Effector memory CD8-positive, alpha-beta T cell (primary cell): ENCODE data around the gene GLTP.
A peak's percentile ranks its signal among the peaks of the same experiment; 100 is the strongest.

Experiments
- ATAC-seq: fragments of 150-1000 bp; cut with Tn5 transposase; replicated peaks from 2 replicates; pipeline ENCODE4 v1.10.0; 2021; ENCODE audit warnings: mild to moderate bottlenecking, moderate library complexity
- DNase-seq, 3 experiments: peaks; one replicate each; pipeline ENCODE4 v3.0.0; 2021
- H3K27ac Mint-ChIP-seq, 2 donors: one replicate each; pipeline ENCODE4 v1.8.0; 2022; ENCODE audit warnings: mild to moderate bottlenecking in 2 of 2, mixed read lengths in 2 of 2, moderate library complexity in 2 of 2
- H3K27me3 Mint-ChIP-seq, 2 donors: one replicate each; pipeline ENCODE4 v1.8.0; 2022; ENCODE audit warnings: mixed read lengths in 2 of 2
- H3K36me3 Mint-ChIP-seq: one replicate; pipeline ENCODE4 v1.8.0; 2022; ENCODE audit warnings: mild to moderate bottlenecking, moderate library complexity, mixed read lengths; ENCODE audit not compliant: insufficient read depth
- H3K4me1 Mint-ChIP-seq, 2 donors: one replicate each; pipeline ENCODE4 v1.8.0; 2022; ENCODE audit warnings: low read depth in 2 of 2, mixed read lengths in 2 of 2
- H3K4me3 Mint-ChIP-seq, 2 donors: one replicate each; pipeline ENCODE4 v1.8.0; 2022; ENCODE audit warnings: mild to moderate bottlenecking in 2 of 2, mixed read lengths in 2 of 2, moderate library complexity in 2 of 2
- H3K9me3 Mint-ChIP-seq, 2 donors: one replicate each; pipeline ENCODE4 v1.8.0; 2022; ENCODE audit warnings: mixed read lengths in 2 of 2

GLTP gene

GRCh38 chr12:109827080-109827479 is 53.3 kb downstream of the GLTP start:
- Mint-ChIP-seq H3K9me3 (no peaks in the 10 kb centered on the region), H3K27me3 (peaks cover 12 to 36% of the 10 kb centered on the region in 2 donors), H3K4me3 (no peak overlapping the region), H3K36me3 (no peaks in the 10 kb centered on the region), H3K27ac (peak overlapping the region in 1 of 2 donors; percentile 85), H3K4me1 (no peaks in the 10 kb centered on the region)
- no peak for DNase-seq
- no peak for ATAC-seq

DNA sequence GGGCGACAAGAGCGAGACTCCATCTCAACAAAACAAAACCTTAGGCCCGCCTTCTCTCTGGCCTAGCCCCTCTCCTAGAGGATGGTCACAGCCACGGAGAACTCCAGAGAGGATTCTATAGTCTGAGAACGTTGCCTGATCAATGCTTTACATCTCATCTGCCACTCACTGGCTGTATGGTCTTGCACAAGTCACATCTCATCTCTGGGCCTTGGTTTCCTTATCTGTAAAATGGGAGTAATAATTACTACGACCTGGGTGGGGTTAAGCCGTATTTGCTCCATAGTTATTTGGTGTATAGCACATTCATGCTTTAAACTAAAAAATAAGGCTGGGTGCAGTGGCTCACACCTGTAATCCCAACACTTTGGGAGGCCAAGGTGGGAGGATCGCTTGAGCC is 55.6 kb downstream of the GLTP start:
- ATAC-seq (no peak), DNase-seq (no peak)
- H3K27ac Mint-ChIP-seq: no peak overlapping the region
- H3K27me3 Mint-ChIP-seq: peaks cover 16 to 43% of the 10 kb centered on the region in 2 donors
- no peaks in the 10 kb centered on the region for H3K4me1 Mint-ChIP-seq
- no peaks in the 10 kb centered on the region for H3K9me3 Mint-ChIP-seq
- no peaks in the 10 kb centered on the region for H3K36me3 Mint-ChIP-seq
- H3K4me3 Mint-ChIP-seq: no peak overlapping the region

DNA sequence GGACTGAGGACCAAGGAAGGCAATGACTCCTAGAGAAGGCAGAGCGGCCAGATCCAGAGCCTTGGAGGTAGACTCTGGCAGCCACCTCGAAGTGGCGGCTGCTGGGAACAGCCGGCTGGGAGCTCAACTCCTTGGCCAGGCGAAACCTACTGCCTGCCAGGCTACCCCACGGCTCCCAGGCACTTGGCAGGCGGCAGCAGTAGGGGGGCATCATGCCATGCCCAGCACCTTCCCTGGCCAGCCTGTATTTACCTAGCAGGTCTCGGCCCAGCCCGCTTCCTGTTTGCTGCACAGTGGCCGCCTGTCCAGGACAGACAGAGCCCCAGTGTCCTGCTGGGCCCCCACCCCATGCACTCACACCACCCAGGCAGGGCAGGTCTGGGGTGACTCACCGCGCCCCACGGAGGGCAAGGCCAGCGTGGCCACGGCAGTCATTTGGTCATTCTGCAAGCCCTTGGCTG is 57.4 kb downstream of the GLTP start:
- DNase-seq (no peak), ATAC-seq (no peak)
- Mint-ChIP-seq H3K4me3 (no peak overlapping the region), H3K36me3 (no peaks in the 10 kb centered on the region), H3K9me3 (no peaks in the 10 kb centered on the region), H3K27me3 (peaks cover 26 to 55% of the 10 kb centered on the region in 2 donors), H3K4me1 (no peaks in the 10 kb centered on the region), H3K27ac (no peak overlapping the region)

- no peaks in the 10 kb centered on the region for H3K4me1 Mint-ChIP-seq
- peaks cover 32 to 50% of the 10 kb centered on the region in 2 donors for H3K27me3 Mint-ChIP-seq
- H3K27ac Mint-ChIP-seq: no peak overlapping the region
- H3K9me3 Mint-ChIP-seq: no peaks in the 10 kb centered on the region
- ATAC-seq (no peak), DNase-seq (no peak)
- H3K4me3 Mint-ChIP-seq: no peak overlapping the region
- no peaks in the 10 kb centered on the region for H3K36me3 Mint-ChIP-seq
Observed at GRCh38 chr12:109822416-109822815, 57.9 kb downstream of the GLTP start.

- Mint-ChIP-seq H3K4me3 (no peak overlapping the region), H3K36me3 (no peaks in the 10 kb centered on the region), H3K27ac (no peak overlapping the region), H3K27me3 (peaks cover 32 to 45% of the 10 kb centered on the region in 2 donors), H3K4me1 (no peaks in the 10 kb centered on the region), H3K9me3 (no peaks in the 10 kb centered on the region)
- DNase-seq: no peak
- ATAC-seq: no peak
Observed at GRCh38 chr12:109821968-109822367, 58.4 kb downstream of the GLTP start.

DNA sequence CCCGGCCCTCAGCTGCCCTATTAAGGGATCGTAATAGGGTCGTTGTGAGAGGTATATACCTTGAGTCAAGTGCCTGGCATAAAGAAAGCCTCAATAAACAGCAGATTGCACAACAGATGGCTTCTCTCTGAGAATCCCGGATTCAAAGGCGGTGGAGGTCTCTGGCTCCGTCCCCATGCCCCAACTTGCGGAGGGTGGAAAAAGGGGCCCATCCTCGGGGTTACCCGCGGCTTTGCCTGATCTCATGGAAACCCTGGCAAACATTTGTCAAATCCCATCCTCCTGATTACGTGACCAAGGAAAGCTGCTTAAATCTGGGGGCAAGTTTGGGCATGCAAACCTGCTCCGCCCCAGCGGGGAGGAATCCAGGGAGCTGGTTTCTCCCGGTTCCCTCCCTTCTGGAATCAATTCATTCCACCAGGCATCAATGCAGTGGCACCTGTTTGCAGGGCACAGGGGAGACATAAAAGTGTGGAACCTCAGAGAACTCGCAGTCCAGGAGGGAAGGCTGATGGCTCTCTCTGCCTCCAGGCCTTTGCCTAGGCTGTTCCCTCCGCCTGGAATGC is 59.4 kb downstream of the GLTP start:
- H3K36me3 Mint-ChIP-seq: no peaks in the 10 kb centered on the region
- H3K4me1 Mint-ChIP-seq: no peaks in the 10 kb centered on the region
- ATAC-seq (no peak), DNase-seq (no peak)
- no peaks in the 10 kb centered on the region for H3K9me3 Mint-ChIP-seq
- H3K27ac Mint-ChIP-seq: no peak overlapping the region
- no peak overlapping the region for H3K4me3 Mint-ChIP-seq
- H3K27me3 Mint-ChIP-seq: peaks cover 32 to 45% of the 10 kb centered on the region in 2 donors

GRCh38 chr12:109818905-109819500 is 61.3 kb downstream of the GLTP start:
- Mint-ChIP-seq H3K4me3 (no peak overlapping the region), H3K36me3 (no peaks in the 10 kb centered on the region), H3K9me3 (no peaks in the 10 kb centered on the region), H3K4me1 (no peaks in the 10 kb centered on the region), H3K27ac (no peak overlapping the region), H3K27me3 (peaks cover 32 to 39% of the 10 kb centered on the region in 2 donors)
- no peak for DNase-seq
- ATAC-seq: no peak

DNA sequence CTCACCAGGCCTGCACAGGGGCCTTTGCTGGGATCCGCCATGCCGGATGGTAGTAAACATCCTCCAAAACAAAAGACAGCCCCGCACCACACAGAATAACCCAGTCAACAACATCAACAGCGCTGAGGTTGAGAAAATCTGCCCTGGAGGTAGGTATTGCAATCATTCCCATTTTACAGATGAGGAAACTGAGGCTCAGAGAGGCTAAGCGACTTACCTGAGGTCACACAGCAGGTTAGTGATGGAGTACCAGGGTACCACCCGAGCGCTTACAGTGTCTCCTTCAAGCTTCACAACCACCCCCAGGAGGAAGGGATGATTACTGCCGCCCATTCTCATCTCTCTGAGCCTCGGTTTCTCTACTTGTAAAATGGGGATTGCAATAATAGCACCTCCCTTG is 62.1 kb downstream of the GLTP start:
- no peaks in the 10 kb centered on the region for H3K4me1 Mint-ChIP-seq
- H3K9me3 Mint-ChIP-seq: no peaks in the 10 kb centered on the region
- DNase-seq (no peak), ATAC-seq (no peak)
- no peak overlapping the region for H3K27ac Mint-ChIP-seq
- H3K4me3 Mint-ChIP-seq: no peak overlapping the region
- H3K27me3 Mint-ChIP-seq: peaks cover 32 to 39% of the 10 kb centered on the region in 2 donors
- H3K36me3 Mint-ChIP-seq: no peaks in the 10 kb centered on the region

DNA sequence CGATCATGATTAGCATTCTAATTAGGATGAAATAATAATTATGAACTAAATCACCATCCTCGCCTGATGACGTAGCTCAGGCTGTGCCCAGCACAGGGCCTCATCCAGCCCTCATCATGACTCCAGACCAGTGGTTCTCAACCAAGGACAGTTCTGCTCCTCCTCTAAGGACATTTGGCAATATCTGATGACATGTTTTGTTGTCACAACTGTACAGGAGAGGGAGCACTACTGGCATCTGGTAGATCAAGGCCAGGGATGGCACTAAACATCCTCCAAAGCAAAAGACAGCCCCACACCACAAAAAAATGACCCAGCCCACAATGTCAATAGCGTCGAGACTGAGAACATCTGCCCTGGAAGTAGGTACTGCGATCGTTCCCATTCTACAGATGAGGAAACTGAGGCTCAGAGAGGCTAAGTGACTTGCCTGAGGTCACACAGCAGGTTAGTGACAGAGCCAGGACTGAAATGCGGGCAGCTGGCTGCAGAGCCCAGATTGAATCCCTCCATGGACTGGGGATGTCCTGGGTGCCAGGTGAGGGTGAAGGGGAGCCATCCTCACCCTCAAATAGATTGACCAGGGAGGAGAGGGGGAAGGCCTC is 62.6 kb downstream of the GLTP start:
- ATAC-seq (no peak), DNase-seq (no peak)
- Mint-ChIP-seq H3K36me3 (no peaks in the 10 kb centered on the region), H3K4me1 (no peaks in the 10 kb centered on the region), H3K9me3 (no peaks in the 10 kb centered on the region), H3K27ac (no peak overlapping the region), H3K27me3 (peaks cover 32 to 39% of the 10 kb centered on the region in 2 donors), H3K4me3 (no peak overlapping the region)

DNA sequence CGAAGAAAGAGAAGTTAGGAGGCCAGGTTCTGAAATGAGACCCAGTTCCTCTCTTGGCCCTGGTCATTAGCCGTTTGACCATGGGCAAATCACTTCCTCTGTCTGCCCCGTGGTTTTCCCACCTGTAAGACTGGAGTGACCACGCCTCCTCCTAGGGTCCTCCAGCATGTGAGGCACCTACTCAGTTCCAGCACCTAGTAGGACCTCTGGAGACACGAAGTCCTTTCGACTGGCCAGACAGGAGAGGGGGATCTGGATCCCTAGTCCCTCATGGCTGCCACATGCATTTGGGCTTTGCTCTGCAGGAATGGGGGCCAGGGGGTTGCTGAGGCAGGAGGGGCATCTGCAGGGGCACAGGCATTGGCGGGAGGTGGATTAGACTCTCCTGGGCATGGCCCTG is 63.5 kb downstream of the GLTP start:
- Mint-ChIP-seq H3K4me1 (no peaks in the 10 kb centered on the region), H3K9me3 (no peaks in the 10 kb centered on the region), H3K36me3 (no peaks in the 10 kb centered on the region), H3K27ac (no peak overlapping the region), H3K4me3 (no peak overlapping the region), H3K27me3 (peaks cover 31 to 33% of the 10 kb centered on the region in 2 donors)
- ATAC-seq (no peak), DNase-seq (no peak)

DNA sequence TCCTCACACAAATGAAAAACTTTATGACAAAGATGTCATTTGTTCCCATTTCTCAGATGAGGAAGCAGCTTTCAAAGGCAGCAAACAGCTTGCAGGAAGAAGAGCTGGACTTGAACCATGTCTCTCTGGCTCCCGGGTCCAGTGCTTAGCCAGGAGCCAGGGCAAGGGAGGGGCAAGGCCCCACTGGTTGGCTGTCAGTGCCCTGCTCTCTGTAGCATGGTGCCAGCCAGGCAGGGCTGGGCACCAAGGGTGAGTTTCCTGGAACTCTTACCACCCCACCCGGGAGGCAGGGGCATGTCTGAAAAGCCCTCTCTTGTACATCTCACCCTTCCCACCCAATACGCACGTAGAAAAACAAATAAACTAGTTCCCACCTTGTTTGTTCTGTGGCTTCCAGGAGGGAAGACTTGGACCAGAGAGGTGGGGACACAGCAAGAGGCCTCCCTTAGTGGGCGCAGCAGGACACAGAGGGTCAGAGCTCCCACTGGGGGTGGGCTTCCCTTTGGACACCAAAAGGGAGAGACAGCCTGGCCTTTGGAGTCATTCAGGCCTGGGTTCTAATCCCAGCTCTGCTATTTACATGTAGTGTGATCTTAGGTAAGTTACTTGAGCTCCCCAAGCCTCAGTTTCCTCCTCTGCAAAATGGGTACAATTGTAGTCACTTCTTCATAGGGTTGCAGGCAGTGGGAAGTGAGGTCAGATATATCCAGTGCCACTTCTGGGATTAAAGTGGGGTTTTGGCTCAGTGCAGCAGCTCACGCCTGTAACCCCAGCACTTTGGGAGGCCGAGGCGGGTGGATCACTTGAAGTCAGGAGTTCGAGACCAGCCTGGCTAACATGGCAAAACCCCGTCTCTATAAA is 64.4 kb downstream of the GLTP start:
- Mint-ChIP-seq H3K27me3 (peaks cover 22 to 24% of the 10 kb centered on the region in 2 donors), H3K36me3 (no peaks in the 10 kb centered on the region), H3K4me3 (no peak overlapping the region), H3K27ac (no peak overlapping the region), H3K9me3 (no peaks in the 10 kb centered on the region), H3K4me1 (no peaks in the 10 kb centered on the region)
- ATAC-seq (no peak), DNase-seq (no peak)

DNA sequence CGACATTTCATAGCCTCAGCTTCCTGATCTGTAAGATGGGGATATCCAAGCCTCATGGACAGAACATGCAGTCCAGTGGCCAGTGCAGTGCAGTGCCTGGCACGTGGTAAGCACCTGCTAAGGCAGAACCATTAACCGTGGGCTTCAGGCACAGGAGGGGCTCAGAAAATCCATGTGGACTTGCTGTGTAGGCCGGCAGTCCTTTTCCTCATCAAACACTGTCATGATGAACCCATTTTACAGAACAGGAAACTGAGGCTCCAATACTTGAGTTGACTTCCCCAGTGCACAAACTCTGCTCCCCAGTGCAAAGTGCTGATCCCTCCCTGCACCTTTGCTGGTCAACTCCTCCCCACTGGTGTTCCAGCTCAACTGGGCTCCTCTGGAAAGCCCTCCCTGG is 65.1 kb downstream of the GLTP start:
- H3K9me3 Mint-ChIP-seq: no peaks in the 10 kb centered on the region
- no peak overlapping the region for H3K27ac Mint-ChIP-seq
- DNase-seq (no peak), ATAC-seq (no peak)
- no peak overlapping the region for H3K4me3 Mint-ChIP-seq
- no peaks in the 10 kb centered on the region for H3K36me3 Mint-ChIP-seq
- peaks cover 17 to 21% of the 10 kb centered on the region in 2 donors for H3K27me3 Mint-ChIP-seq
- H3K4me1 Mint-ChIP-seq: no peaks in the 10 kb centered on the region

GRCh38 chr12:109814600-109815150 is 65.7 kb downstream of the GLTP start:
- no peak overlapping the region for H3K4me3 Mint-ChIP-seq
- no peaks in the 10 kb centered on the region for H3K9me3 Mint-ChIP-seq
- DNase-seq: no peak
- peaks cover 11 to 16% of the 10 kb centered on the region in 2 donors for H3K27me3 Mint-ChIP-seq
- no peak overlapping the region for H3K27ac Mint-ChIP-seq
- no peaks in the 10 kb centered on the region for H3K36me3 Mint-ChIP-seq
- no peaks in the 10 kb centered on the region for H3K4me1 Mint-ChIP-seq
- no peak for ATAC-seq
